ENCODE measurements around the gene PRLR.
"Not testable (repeated sequence)": the region's sequence is repeated elsewhere in the genome, so short reads cannot be mapped to it uniquely, and the experiment has no call there.

The PRLR gene

DNA sequence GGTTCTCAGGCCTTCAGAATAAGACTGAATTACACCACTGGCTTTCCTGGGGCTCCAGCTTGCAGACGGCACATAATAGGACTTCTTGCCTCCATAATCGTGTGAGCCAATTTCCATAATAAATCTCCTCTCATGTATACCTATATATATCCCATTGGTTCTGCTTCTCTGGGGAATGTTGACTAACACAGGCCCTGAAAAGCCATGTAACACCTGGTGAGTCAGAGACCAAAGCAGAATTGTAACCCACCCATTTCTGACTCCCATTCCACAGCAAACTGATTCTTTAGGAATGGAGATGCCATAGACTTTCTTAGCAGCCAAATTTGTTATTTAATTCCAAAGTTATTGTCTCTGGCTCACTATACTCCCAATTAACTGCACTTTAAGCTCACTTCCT is 97.1 kb downstream of the PRLR start:
- DNase-seq (ENCODE audit: low read depth in 2 of 3, low spot score in 1 of 3) = no peak

DNA sequence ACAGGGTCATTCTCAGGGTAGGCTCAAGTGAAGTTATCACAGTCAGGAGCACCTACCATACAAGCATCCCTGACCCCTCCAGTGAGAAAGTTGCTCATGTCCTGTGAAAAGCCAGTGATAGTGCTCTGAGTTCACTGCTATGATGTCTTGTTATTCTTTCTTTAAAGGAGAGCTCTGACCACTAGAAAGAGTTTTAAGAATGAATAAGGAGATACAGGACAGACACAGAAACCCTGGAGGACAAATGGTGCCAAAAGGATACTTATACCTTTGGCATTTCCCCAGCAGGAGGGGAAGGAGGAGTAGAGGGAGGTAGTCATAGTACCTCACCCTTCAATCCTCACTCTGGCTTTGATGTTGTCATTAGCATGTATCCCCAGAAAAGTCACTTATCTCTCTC is 98.6 kb downstream of the PRLR start:
- no peak for DNase-seq (ENCODE audit: low read depth in 2 of 3, low spot score in 1 of 3)

DNA sequence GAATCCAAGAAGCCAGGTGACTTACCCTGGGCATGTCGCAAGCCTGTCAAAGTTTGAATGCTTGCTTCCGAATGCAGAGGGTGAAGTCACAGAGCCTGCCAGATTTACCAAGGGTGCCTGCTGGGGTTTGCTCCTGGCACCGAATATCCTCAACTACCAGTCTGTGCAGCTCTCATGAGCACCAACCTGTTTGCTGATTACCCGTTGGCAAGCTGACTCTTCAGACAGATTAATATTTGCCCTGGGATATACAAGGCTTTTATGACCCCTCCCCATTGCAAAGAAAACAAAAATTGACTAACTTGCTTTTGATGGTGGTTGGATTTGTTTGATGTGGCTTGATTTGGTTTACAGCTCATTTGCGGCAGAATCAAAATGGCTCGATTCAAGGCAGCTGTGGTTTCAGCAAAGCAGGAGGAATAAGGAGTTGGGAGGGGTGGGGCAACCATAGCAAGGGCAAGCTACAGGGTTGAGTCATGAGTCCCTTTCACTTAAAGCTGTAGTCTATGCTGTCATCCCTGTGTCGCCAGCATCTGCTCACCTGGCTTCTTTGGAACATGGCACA is 100.3 kb downstream of the PRLR start:
- peak; percentile 36 to 57 (median 38) for DNase-seq (ENCODE audit: low read depth in 2 of 3, low spot score in 1 of 3)

DNA sequence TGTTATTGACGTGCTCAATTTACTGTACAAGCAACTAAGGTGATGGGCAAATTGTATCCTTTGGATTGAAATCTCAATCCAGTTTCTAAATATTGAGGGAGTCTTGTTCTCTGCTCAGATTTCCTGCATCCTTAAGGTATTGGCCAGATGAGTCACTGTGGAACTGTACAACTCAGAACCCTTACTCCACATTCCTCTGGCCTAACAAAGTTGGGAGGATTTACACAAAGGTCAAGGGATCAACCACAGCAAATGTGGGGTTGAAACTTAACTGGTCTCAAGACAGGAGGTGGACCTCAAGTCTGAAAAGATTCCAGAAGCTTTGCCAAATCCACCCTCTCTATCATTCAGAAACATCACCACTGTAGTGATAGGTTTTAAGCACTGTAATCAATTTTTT is 101.0 kb downstream of the PRLR start:
- no peak for DNase-seq (ENCODE audit: low read depth in 2 of 3, low spot score in 1 of 3)

DNA sequence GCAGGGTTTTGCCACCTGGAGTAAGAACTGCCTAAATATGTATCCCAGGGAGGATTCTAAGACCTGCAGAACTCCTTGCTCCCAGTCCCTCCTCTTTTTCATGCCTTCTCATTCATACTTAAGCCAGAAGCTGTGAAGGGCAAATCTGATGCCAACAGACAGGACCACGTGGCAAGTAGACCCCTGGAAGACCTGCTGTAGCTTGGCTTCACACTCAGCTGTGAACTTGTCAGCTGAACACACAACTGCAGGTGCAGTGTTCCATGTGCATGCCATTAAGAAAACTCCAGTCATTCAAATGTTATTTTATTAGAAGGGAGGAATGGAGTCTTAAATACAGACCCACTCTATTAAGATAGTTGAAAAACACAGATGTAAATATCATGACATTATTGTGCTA is 103.3 kb downstream of the PRLR start:
- DNase-seq (ENCODE audit: low read depth in 2 of 3, low spot score in 1 of 3) = no peak

DNA sequence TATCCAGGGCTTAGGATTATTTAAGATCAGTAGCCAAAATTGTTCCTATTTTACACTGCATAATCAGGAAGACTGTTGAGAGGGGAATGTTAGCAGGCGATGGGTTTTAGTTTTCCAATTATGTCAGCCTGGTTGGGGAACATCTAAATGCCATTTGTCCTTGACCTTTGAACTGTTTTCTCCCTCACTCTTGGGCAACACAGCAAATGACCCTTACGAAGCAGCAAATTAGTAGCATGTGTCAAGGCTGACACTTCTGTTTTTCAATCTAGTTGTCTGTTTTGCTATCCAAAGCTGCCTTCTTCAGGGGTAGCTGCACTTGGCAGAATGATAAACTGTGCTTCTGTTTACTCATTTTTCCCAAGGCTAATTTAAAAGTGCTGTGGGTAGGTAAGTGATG is 104.5 kb downstream of the PRLR start:
- no peak for DNase-seq (ENCODE audit: low read depth in 2 of 3, low spot score in 1 of 3)

DNA sequence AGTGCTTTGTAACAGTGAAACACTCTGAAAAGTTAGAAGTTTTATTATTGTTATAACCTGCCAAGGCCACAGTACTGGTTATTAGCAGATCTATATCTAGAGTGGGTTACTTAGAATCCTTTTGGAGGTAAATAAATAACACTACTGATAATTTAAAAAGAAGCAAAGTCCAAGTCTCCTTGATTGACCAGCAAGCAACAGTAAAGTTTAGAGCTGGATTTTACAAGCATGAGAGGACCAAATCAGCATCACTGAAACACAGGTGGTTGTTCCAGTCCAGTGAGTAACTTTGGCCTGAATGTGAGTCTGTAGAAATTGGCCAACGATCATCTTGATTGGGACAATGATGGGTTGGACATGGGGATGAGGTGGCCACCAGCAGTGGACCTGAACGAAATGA is 105.4 kb downstream of the PRLR start:
- no peak for DNase-seq (ENCODE audit: low read depth in 2 of 3, low spot score in 1 of 3)

DNA sequence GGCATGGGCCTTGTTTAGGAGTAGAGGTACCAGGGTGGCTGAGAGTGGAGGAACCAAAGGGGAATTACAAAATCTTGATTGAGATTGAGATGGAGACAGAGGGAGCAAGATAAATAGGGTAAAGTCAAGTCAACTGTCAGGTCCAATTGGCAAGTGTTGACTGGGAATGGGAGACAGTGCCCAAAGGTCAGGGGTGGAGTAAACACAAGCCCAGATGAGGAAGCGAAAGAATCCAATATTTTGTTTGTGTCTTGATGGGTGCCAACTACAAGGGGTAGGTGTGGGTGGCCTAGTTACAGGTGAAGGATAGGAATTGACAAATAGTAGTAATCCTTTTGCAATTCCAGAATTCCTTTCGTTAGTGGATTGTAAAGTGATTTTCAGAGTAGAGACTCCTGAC is 107.5 kb downstream of the PRLR start:
- no peak for DNase-seq (ENCODE audit: low read depth in 2 of 3, low spot score in 1 of 3)

DNA sequence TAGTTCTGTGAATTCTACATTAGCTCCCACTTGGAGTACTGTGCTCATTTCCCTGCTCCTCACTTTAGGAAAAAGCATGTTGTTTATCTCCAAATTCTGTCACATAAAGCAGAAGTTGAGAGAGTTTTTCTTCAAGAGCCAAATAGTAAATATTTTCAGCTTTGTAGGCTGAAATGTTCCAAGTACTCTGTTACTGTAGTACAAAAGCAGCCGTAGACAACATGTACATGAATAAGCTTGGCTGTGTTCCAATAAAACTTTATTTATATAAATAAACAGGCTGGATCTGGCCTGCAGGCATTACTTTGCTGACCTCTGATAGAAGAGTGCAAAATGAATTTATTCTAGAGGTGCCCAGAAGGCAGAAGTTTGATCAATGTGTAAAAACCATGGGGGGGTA is 109.6 kb downstream of the PRLR start:
- DNase-seq (ENCODE audit: low read depth in 2 of 3, low spot score in 1 of 3) = no peak

DNA sequence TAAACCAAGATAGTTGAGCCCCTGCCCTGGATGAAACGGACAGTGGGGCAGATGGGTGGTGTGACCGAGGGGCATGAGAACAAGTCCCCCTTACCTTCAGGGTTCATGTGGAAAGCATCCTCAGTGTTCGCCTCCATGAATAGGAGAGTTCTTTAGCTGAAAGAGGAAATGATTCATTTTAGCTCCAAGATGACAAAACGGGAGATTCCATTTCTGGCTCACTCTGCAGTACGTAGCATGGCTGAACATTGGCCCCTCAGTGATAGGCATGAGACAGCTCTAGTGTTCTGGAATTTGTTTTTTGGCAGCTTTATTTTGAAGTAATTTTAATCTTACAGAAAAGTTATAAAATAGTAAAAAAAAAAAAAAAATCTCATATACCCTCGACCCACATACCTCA is 112.3 kb downstream of the PRLR start:
- no peak for DNase-seq (ENCODE audit: low read depth in 2 of 3, low spot score in 1 of 3)

DNA sequence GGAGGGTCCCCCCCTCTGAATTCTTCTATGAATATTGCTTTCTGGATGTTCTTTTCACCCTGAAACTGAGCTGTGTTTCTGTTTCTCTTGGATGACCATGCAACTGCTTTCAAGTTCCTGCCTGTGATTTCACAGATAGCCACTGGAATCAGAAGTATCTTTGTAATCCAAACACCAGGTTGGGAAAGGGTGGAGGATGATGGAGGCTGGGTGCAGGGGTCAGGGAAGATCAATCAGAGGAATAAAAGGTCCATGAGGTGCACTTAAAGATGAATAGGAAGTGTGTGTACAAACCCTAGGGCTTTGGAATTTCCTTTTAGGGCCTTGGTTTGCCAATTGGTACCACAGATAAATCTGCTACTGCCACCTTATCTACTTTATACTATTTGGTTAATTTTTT is 114.4 kb downstream of the PRLR start:
- no peak for DNase-seq (ENCODE audit: low read depth in 2 of 3, low spot score in 1 of 3)

DNA sequence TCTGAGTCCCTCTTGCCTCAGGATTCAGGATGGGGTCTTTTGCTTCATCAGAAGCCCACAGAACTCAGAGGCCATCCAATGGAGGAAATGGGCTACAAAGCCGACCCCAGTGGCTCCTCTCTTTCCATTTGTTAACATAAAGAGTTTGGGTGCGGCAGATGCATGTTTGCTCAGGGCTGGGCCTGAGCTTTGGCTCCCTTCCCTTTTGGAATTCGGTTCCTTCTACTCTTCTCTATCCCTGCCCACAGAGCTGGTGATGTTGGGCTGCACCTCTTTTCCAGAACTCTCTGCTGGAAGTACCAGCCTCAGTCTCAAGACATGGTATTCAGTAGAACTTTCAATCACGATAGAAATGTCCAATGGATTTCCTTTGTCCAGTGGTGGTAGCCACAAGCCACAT is 115.6 kb downstream of the PRLR start:
- DNase-seq (ENCODE audit: low read depth in 2 of 3, low spot score in 1 of 3) = no peak

DNA sequence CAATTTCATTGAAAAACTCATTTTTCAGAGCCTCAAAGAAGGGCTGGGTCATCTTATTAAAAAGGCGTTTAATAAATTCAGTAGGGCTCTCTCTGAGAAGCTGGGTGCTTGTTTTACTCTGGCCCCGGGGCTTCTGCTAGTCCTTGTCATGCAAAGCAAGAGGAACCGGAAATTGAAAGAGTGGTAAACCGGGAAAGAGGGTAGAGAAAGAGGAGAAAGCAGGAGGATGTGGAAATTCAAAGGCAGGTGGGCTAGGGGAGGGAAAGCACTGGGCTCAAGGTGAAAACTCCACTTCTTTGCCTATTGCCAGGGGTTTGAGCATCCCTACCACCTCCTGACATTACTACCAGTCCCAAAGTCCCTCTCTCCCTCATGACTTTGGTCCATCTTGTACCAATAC is 118.0 kb downstream of the PRLR start:
- DNase-seq (ENCODE audit: low read depth in 2 of 3, low spot score in 1 of 3) = no peak

DNA sequence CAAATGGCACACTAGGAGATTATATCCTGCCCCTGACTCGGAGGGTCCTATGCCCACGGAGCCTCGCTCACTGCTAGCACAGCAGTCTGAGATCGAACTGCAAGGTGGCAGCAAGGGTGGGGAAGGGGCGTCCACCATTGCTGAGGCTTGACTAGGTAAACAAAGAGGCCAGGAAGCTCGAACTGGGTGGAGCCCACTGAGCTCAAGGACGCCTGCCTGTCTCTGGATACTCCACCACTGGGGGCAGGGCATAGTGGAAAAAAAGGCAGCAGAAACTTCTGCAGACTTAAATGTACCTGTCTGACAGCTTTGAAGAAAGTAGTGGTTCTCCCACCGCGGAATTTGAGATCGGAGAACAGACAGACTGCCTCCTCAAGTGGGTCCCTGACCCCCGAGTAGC is 125.7 kb downstream of the PRLR start:
- not testable (repeated sequence) for DNase-seq (ENCODE audit: low read depth in 2 of 3, low spot score in 1 of 3)

DNA sequence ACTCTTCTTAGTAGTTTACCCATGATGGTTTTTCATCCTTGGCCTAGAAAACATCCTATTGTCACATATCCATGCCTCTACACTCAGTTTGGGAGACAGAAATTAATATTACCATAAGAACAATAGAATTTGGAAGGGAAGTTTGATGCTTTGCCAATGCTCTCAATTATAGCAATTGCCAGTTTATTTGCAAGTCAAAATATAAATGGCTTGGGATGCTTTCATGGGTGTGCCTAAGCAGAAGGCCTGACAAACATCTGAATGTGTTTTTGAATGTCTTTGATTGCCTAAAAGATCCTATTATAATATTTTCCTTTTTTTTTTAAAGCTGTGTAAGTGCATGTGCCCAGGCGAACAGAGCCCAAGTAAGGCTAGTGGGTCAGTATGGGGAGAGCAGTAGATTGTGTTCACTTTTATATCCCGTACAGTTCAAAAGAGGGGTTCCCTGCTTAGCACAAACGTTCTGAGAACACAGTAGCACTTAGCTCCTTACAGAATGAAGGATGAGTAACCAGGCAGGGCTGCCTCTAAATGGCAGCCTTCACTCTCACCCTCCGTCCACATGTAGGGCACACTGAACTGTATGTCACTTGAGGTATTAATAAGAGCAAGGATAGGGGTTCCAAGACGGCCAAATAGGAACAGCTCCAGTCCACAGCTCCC is 126.5 kb downstream of the PRLR start:
- DNase-seq (ENCODE audit: low read depth in 2 of 3, low spot score in 1 of 3) = no peak

DNA sequence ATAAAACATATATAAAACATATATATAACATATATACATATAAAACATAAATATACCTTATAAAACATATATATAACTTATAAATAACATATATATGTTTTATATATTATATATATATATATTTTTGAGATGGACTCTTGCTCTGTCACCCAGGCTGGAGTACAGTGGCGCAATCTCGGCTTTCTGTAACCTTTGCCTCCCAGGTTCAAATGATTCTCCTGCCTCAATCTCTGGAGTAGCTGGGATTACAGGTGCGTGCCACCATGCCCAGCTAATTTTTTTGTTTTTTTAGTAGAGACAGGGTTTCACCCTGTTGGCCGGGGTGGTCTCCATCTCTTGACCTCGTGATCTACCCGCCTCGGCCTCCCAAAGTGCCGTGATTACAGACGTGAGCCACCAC is 128.6 kb downstream of the PRLR start:
- not testable (repeated sequence) for DNase-seq (ENCODE audit: low read depth in 2 of 3, low spot score in 1 of 3)

DNA sequence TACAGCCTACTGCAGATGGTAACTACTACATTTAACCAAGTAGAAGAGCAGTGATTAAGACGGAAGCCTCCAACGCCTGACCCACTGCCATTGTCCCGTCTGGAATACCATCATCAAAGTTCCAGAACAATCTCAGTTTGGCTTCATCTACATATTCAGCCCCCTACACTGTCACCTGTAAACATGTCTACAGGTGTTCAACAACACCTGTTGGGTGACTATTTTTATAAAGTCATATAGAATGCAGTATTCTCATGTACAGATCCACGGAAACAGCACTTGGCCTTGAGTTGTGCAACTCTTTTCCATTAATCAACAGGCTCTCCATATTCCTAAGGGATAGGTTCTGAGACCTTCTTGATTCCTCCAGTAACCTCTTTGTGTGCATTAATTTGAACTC is 129.3 kb downstream of the PRLR start:
- DNase-seq (ENCODE audit: low read depth in 2 of 3, low spot score in 1 of 3) = no peak

DNA sequence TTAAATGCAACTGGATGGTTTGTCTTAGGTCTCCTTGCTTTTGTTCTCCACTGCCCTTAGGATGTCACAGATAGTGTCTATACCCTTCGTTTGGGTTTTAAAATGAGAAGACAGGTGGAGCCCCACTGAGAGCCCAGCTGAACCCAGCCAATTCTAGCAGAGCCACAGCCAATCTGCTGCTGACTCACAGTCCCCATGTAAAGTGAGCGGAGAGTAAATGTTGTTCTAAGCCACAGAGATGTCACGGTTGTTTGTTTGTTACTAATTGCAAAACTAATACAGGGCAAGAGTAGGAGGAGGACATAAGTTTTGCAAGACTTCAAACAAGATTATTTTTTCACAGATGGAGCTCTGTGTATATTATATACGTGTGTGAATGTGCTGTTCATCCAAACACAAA is 132.1 kb downstream of the PRLR start:
- no peak for DNase-seq (ENCODE audit: low read depth in 2 of 3, low spot score in 1 of 3)

DNA sequence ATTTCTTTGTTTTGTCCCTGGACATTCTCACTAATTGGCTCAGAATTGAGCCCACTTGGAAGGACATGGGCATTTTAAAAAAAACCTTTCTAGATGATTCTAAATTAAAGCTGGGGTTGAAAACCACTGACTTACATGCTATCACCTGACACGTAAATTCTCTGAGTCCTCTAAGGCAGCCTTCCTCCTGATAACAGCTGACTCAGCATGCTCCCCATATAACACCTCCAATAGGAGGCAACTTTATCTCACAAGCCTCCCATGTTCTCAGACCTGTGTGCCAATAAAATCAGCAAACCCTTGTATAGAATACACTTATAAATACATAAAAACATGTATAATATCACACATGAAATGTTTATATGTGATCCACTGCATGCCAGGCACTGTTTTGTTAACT is 133.4 kb downstream of the PRLR start:
- no peak for DNase-seq (ENCODE audit: low read depth in 2 of 3, low spot score in 1 of 3)

DNA sequence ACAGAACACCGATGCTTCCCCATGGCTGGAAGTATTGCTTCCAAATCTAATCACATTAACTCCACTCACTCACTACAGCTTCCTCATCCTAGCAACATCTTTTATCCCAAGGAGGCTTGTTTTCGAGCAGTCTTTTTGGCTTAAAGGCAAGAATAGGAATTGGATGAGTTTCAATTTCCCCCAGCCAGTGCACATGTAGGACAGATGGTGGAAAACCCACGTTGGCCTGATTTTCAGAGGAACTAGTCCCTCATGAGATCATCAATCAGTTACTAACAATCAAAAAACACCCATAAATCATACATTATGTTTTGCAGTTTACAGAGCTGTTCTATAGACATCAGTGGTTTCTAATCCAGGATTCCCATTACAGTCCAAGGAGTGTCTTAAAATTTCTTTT is 134.1 kb downstream of the PRLR start:
- no peak for DNase-seq (ENCODE audit: low read depth in 2 of 3, low spot score in 1 of 3)

DNA sequence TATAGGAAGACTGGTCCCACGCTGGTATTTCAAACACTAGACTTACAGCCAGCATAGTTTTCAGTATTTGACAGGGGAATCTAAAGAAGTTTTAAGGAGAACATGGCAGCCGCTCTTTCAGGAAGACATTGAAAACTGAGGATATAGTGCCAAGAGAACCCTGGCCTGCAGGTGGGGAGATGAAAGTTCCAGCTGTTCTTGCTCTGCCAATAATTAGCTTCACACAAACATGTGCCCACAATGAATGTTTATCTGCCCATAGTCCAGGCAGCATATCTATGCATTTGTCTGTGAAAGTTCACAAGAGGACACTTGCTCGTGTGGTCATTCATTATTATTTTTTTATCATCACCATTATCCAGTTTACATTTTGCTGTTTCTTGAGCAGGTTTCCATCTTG is 134.9 kb downstream of the PRLR start:
- no peak for DNase-seq (ENCODE audit: low read depth in 2 of 3, low spot score in 1 of 3)

DNA sequence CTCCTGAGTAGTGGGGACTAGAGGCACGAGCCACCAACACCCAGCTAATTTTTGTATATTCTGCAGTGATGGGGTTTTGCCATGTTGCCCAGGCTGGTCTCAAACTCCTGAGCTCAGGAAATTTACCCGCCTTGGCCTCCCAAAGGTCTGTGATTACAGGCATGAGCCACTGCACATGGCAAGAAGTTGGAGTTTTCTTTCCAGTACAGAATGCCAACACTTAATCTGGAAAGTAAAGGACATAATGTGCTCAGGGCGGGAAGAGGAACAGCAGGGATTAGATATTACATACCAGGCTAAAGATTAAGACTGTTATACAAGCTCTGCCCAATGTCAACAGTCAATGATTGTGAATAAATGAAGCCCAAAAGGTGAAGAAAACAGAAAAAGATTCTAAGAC is 135.3 kb downstream of the PRLR start:
- no peak for DNase-seq (ENCODE audit: low read depth in 2 of 3, low spot score in 1 of 3)

DNA sequence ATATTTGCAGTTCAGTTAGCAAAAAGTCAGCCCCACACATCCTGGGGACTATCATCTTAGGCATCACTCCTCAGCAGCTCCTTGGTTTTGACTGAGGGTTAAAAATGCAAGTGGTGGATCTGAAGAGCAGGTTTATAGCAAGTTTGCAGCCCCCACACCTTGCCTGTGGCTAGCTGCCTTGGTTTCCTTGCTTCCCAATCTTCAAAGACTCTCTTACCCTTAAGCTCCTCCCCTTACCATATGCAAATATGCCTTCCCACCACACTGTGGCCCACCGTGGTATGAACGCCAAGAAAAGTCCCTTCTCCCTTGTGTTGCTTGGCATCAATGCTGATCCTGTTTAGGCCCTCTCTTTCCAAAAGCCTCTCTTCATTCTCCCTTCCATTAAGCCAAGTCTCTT is 137.6 kb downstream of the PRLR start:
- DNase-seq (ENCODE audit: low read depth in 2 of 3, low spot score in 1 of 3) = no peak

DNA sequence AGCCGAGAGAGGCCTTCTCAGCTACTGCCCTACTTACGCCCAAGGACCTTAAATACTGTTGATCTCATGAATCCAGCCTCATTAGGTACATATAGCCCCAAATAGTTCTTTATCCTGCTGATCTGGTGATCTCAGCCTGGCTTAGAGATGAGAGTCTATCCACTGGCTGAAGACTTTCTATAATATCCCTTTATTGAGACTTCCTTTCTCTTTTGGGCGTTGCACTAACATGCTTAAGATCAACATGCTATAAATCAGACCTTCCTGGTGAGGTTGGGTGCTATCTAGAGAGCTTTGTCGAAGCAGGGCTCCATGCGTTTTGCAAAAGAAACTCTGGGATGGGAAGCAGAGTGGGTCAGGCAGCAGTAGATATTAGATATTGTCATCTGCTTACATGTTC is 138.6 kb downstream of the PRLR start:
- DNase-seq (ENCODE audit: low read depth in 2 of 3, low spot score in 1 of 3) = no peak
